PC-9 (cell line): ENCODE results near the gene KL. TPM values are rescaled to one million over a fixed set of nuclear protein-coding genes. Genes with fewer than 3 reads are reported as not detected.

Experiments
- BruUV-seq: library from RNA; stranded (reverse); fragments of 400-500 nt; replicated peaks from 2 replicates; lab custom pipeline; 2021; lab: Mats Ljungman, UMichigan
- CTCF ChIA-PET: fragments of 300-600 bp; sonication (Branson Sonifier 250); formaldehyde crosslinking; loops from one replicate; lab custom pipeline; 2022; ENCODE audit warnings: antibody characterized with exemption; lab: Charles Lee
- POLR2A ChIA-PET: fragments of 300-600 bp; sonication (Branson Sonifier 250); formaldehyde crosslinking; loops from one replicate; lab custom pipeline; 2022; ENCODE audit warnings: antibody characterized with exemption; ENCODE audit not compliant: unreplicated experiment; lab: Charles Lee
- DNase-seq, 2 experiments: peaks; one replicate each; pipeline versions ENCODE4 v3.0.0 to v3.0.0-alpha.2; 2015 to 2022; ENCODE audit warnings: mixed read lengths in 1 of 2
- H2AFZ ChIP-seq: fragments of 200-600 bp; sonication (generic); 2 replicates; pipeline ENCODE4 v1.8.1; 2017; ENCODE audit warnings: antibody characterized with exemption
- H3F3A ChIP-seq: fragments of 200-600 bp; sonication (generic); 2 replicates; pipeline ENCODE4 v1.8.1; 2017; ENCODE audit warnings: antibody characterized with exemption, mild to moderate bottlenecking, low read depth; ENCODE audit not compliant: insufficient read depth
- H3K27ac ChIP-seq: fragments of 200-600 bp; sonication (generic); 2 replicates; pipeline ENCODE4 v1.6.1; 2016; ENCODE audit warnings: mixed run types
- H3K27me3 ChIP-seq: fragments of 200-600 bp; sonication (generic); 2 replicates; pipeline ENCODE4 v1.6.1; 2016; ENCODE audit warnings: low read depth, mixed run types; ENCODE audit not compliant: insufficient read depth
- H3K36me3 ChIP-seq: fragments of 200-600 bp; sonication (generic); 2 replicates; pipeline ENCODE4 v1.6.1; 2016; ENCODE audit warnings: low read depth, mixed run types
- H3K4me1 ChIP-seq: fragments of 200-600 bp; sonication (generic); replicated peaks from 2 replicates; pipeline ENCODE4 v1.6.1; 2016; ENCODE audit warnings: mixed run types; ENCODE audit not compliant: insufficient read depth
- H3K4me2 ChIP-seq: fragments of 200-600 bp; sonication (generic); 2 replicates; pipeline ENCODE4 v1.6.1; 2017; ENCODE audit warnings: mixed run types
- H3K4me3 ChIP-seq: fragments of 200-600 bp; sonication (generic); 2 replicates; pipeline ENCODE4 v1.6.1; 2016; ENCODE audit warnings: mixed run types
- H3K79me2 ChIP-seq: fragments of 200-600 bp; sonication (generic); 2 replicates; pipeline ENCODE4 v1.6.1; 2017; ENCODE audit warnings: low read depth, mixed run types
- H3K9me2 ChIP-seq: fragments of 200-600 bp; sonication (generic); 2 replicates; pipeline ENCODE4 v1.8.1; 2017; ENCODE audit warnings: mild to moderate bottlenecking; ENCODE audit not compliant: insufficient read depth
- H3K9me3 ChIP-seq: fragments of 200-600 bp; sonication (generic); 2 replicates; pipeline ENCODE4 v1.8.1; 2016; ENCODE audit warnings: low read depth; ENCODE audit not compliant: insufficient read depth
- H4K20me1 ChIP-seq: fragments of 200-600 bp; sonication (generic); 2 replicates; pipeline ENCODE4 v1.8.1; 2017; ENCODE audit not compliant: insufficient read depth
- EZH2 ChIP-seq: fragments of 200-600 bp; sonication (generic); IDR thresholded peaks from 2 replicates; pipeline ENCODE4 v1.8.0; 2017; ENCODE audit warnings: antibody characterized with exemption, low read depth
- intact Hi-C: fragments of 100-400 bp; cut with micrococcal nuclease; formaldehyde crosslinking; loops from one replicate; pipeline ENCODE4 v1.10.0; 2022; ENCODE audit not compliant: unreplicated experiment
- total RNA-seq: library from RNA; stranded (reverse); gene quantifications from 2 replicates; pipeline ENCODE4 v1.2.3, GENCODE V29; 2021
- TF ChIP-seq, protein P1 (sequence below): fragments of 200-600 bp; sonication (generic); conservative IDR thresholded peaks from 2 replicates; pipeline ENCODE4 v1.6.1; 2017; ENCODE audit warnings: mixed run types, antibody characterized with exemption, mild to moderate bottlenecking, moderate library complexity

KL gene
- total RNA-seq, 1 experiment from 2014 or later, result 1.4 TPM

DNA sequence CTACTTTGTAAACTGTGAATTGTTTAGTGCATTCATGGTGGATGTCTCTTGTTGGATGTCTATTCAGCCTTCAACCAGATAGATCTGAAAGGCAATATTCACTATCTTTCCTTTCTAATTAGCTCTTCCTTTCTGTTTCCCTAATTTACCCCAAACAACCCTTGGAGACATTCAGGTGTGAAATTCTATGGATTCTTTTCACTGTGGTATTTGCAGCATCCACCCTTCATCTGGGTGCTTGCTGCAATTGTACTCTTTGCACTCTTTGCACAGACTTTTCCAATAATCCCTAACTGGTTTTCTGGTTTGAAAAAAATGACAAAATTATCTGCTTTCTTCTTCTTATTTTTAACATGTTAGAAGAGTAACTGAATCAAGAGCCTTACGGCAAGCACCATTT, 56.5 kb downstream of the KL start:
- intact Hi-C loops, result no loop called here
- H3K27me3 ChIP-seq, result no peaks in the 10 kb centered on the region
- H3F3A ChIP-seq, result no peaks in the 10 kb centered on the region
- H3K4me3 ChIP-seq, result no peak overlapping the region
- CTCF ChIA-PET, result no interaction called here
- no peaks in the 10 kb centered on the region for H3K36me3 ChIP-seq
- no TSS peak for BruUV-seq
- no peak for DNase-seq
- TF ChIP-seq, protein P1, sequence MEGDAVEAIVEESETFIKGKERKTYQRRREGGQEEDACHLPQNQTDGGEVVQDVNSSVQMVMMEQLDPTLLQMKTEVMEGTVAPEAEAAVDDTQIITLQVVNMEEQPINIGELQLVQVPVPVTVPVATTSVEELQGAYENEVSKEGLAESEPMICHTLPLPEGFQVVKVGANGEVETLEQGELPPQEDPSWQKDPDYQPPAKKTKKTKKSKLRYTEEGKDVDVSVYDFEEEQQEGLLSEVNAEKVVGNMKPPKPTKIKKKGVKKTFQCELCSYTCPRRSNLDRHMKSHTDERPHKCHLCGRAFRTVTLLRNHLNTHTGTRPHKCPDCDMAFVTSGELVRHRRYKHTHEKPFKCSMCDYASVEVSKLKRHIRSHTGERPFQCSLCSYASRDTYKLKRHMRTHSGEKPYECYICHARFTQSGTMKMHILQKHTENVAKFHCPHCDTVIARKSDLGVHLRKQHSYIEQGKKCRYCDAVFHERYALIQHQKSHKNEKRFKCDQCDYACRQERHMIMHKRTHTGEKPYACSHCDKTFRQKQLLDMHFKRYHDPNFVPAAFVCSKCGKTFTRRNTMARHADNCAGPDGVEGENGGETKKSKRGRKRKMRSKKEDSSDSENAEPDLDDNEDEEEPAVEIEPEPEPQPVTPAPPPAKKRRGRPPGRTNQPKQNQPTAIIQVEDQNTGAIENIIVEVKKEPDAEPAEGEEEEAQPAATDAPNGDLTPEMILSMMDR, result no peak
- no peak for TF ChIP-seq EZH2
- H3K9me3 ChIP-seq, result no peaks in the 10 kb centered on the region; the same call in 1 of the 2 replicates
- H2AFZ ChIP-seq, result no peak overlapping the region
- H3K9me2 ChIP-seq, result no peaks in the 10 kb centered on the region
- POLR2A ChIA-PET, result no interaction called here
- no peaks in the 10 kb centered on the region for H3K79me2 ChIP-seq
- H4K20me1 ChIP-seq, result no peaks in the 10 kb centered on the region
- H3K4me2 ChIP-seq, result no peak overlapping the region
- H3K4me1 ChIP-seq, result no peaks in the 10 kb centered on the region
- no peak overlapping the region for H3K27ac ChIP-seq

DNA sequence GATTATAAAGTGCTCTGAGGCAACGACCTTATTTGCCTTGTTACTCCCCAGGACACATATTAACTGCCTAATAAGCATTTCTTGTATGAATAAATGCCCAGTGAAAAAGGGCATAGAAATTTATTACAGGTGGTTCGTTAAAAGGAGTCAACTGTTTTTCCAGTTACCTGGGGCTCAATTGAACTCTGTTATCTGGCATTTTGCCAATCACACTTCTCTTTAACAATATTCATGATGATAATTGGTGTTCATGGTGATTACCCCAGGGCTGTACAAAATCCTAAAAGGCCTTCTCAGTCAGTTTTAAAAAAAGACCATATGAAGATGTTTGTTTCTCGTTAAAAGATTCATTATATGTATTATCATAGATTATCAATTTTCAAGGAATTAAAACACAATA, 57.1 kb downstream of the KL start:
- BruUV-seq, result no TSS peak
- no peak for DNase-seq

DNA sequence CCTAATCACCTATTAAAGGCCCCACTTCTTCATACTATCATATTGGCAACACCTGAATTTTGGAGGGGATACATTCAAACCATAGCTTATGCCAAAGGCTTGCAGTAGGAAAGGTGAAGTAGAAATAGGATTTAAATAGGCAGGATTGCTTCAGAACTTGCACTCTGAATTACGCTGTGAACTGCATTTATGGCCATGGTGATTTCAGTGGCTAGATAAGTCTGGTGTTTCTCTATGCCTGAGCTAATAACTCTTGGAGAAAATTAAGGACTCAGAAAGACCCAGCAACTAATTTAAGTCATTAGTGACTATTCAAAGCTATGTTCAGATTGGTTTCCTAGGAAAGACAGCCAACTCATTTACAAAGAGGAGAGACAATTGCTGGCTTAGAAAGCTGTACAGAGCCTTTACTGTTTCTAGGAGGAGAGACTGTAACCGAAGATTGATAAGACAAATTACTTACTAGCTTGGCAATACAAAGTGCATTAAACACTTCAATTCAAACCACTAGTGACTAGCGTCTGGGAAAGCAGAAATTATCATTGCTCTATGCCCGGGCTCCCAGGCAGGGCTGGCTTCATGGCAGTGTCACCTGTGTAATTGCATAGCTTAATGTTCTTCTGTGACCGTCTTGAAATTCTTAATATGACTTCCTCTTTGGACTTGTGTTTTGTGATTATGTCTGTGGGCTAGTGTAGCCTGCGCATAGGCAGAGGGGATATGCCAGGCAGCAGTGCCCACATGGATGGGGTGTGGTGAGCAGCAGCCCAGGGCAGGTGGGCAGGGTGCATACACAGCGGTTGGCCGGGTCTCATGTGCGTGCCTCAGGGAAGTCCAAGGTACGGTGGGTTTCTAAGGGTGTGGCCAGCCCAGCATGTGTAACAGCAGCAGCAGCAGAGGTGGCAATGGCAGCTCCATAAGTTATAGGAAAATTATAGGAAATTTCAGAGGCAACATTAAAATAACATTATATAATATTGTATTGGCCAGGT, 60.1 kb downstream of the KL start:
- no peak for DNase-seq
- H3K4me1 ChIP-seq, result 0 out of 2 replicates have a peak, but pooled peaks cover 4% of the 10 kb centered on the region
- H3K79me2 ChIP-seq, result no peaks in the 10 kb centered on the region
- no peaks in the 10 kb centered on the region for H3F3A ChIP-seq
- POLR2A ChIA-PET, result no interaction called here
- no peaks in the 10 kb centered on the region for H3K36me3 ChIP-seq
- no peaks in the 10 kb centered on the region for H3K9me3 ChIP-seq
- H3K27me3 ChIP-seq, result no peaks in the 10 kb centered on the region
- CTCF ChIA-PET, result no interaction called here
- TF ChIP-seq EZH2, result no peak
- TF ChIP-seq, protein P1, result no peak
- no peak overlapping the region for H2AFZ ChIP-seq
- no peaks in the 10 kb centered on the region for H4K20me1 ChIP-seq
- H3K4me2 ChIP-seq, result no peak overlapping the region
- intact Hi-C loops, result no loop called here
- H3K9me2 ChIP-seq, result 0 out of 2 replicates have a peak, but pooled peaks cover under 1% of the 10 kb centered on the region
- BruUV-seq, result no TSS peak
- H3K27ac ChIP-seq, result no peak overlapping the region
- no peak overlapping the region for H3K4me3 ChIP-seq

More for the DNA sequence above, 57.1 kb downstream of the KL start:
- CTCF ChIA-PET, result no interaction called here
- no peaks in the 10 kb centered on the region for H3K9me2 ChIP-seq
- no peak overlapping the region for H3K4me3 ChIP-seq
- no peaks in the 10 kb centered on the region for H3K79me2 ChIP-seq
- no peaks in the 10 kb centered on the region for H3F3A ChIP-seq
- H3K27me3 ChIP-seq, result no peaks in the 10 kb centered on the region
- H3K9me3 ChIP-seq, result no peaks in the 10 kb centered on the region; the same call in 1 of the 2 replicates
- H3K4me2 ChIP-seq, result no peak overlapping the region
- no peaks in the 10 kb centered on the region for H4K20me1 ChIP-seq
- intact Hi-C loops, result no loop called here
- H2AFZ ChIP-seq, result no peak overlapping the region
- TF ChIP-seq, protein P1, result no peak
- TF ChIP-seq EZH2, result no peak
- POLR2A ChIA-PET, result no interaction called here
- no peak overlapping the region for H3K27ac ChIP-seq
- H3K4me1 ChIP-seq, result no peaks in the 10 kb centered on the region
- no peaks in the 10 kb centered on the region for H3K36me3 ChIP-seq
